ENCODE data around the gene UTP3. TPM values are rescaled to one million over a fixed set of nuclear protein-coding genes. Genes with fewer than 3 reads are reported as not detected.

UTP3 gene
- total and polyA plus RNA-seq, 4 experiments from 2014 or later: 4.7 to 45.3 (median 30.2) TPM

DNA sequence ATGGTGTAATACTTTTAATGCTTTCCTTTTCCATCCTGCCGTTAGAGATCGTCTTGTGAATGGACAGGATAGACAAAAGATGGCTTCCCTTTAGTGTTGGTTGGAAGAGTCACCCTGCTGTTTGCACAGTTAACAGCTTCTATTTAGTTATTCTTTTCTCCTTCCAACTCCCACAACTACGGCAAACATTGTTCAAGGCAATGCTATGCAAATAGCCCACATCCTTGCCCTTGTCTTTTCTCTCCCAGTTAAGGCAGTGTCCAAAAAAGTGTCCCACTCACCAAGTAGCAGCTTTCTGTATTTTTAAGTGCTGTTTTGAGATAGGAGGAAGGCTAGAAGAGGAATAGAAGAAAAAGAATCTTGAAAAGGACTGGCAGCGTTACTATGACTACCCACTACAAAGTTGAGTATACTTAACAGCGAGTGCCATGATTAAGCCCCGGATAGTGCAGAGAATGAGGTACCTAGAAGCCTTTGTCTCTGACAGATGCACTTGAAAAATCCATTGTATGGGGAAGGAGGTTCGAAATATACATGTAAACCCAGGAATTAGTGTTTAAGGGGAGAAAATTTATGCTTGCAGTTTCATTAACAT, 21.4 kb downstream of the UTP3 start:
- Histone ChIP-seq H3K9me3 (ENCODE audit: control insufficient read depth in 1 of 2, low read length in 2 of 2) (no peaks in the 10 kb centered on the region), H3K27me3 (ENCODE audit: insufficient read depth, low read length) (no peaks in the 10 kb centered on the region), H3K4me1 (ENCODE audit: insufficient read depth, low read length) (peaks cover 44% of the 10 kb centered on the region), H3K36me3 (ENCODE audit: insufficient read depth, low read length) (no peaks in the 10 kb centered on the region), H3K27ac (ENCODE audit: low read depth, low read length) (no peak overlapping the region), H3K4me3 (ENCODE audit: low read length in 2 of 2) (no peak overlapping the region)
- ChIA-PET CTCF (ENCODE audit: partially characterized antibody) (no interaction called here), POLR2A (ENCODE audit: partially characterized antibody) (interaction anchor here (7.7 kb wide), 1 partner anchor 26 kb away, joined by 135 read pairs; no protein-coding TSS in a partner anchor)
- Mint-ChIP-seq H3K36me3 (peaks cover 0 to 5% of the 10 kb centered on the region in 2 donors), H3K27me3 (no peaks in the 10 kb centered on the region), H3K4me1 (peaks cover 27 to 54% (median 42%) of the 10 kb centered on the region in 4 donors), H3K27ac (peak overlapping the region in 4 of 7 donors; percentile 22 to 56 (median 44)), H3K4me3 (no peak overlapping the region), H3K9me3 (no peaks in the 10 kb centered on the region)
- no peak for DNase-seq
- intact Hi-C loops (cut with micrococcal nuclease): no loop called here

DNA sequence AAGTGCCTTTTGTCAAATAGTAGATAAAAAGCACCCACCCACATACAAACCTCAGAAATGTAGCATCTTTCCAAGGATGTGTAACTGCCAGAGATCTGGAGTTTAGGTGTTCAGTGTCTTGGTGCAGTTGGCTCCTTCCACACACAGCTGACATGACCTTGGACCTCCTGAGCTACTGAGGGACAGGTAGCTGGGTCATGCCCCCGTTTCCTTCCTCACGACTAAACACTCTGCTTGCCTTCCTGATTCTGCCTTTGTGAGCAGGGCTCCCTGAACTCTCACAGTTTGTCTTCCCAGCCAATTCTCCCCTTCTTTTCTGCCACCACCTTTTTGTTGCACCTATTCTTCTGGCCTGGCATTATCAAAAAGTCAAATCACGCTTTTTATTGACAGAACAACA, 23.3 kb downstream of the UTP3 start:
- no peak for DNase-seq
- Histone ChIP-seq H3K27ac (ENCODE audit: low read depth, low read length) (no peak overlapping the region), H3K9me3 (ENCODE audit: control insufficient read depth in 1 of 2, low read length in 2 of 2) (no peaks in the 10 kb centered on the region), H3K4me1 (ENCODE audit: insufficient read depth, low read length) (peaks cover 34% of the 10 kb centered on the region), H3K4me3 (ENCODE audit: low read length in 2 of 2) (no peak overlapping the region), H3K36me3 (ENCODE audit: insufficient read depth, low read length) (no peaks in the 10 kb centered on the region), H3K27me3 (ENCODE audit: insufficient read depth, low read length) (no peaks in the 10 kb centered on the region)
- no peaks in the 10 kb centered on the region for H3K9me3 Mint-ChIP-seq
- intact Hi-C loops (cut with micrococcal nuclease): no loop called here
- H3K27me3 Mint-ChIP-seq: no peaks in the 10 kb centered on the region
- ChIA-PET CTCF (ENCODE audit: partially characterized antibody) (interaction anchor here (1.4 to 2.1 kb wide), 3 partner anchors 11 to 24 kb away, joined by 3 to 6 read pairs (median 6); partner anchors contain the start of gene RUFY3), POLR2A (ENCODE audit: partially characterized antibody) (no interaction called here)
- peaks cover 21 to 49% (median 34%) of the 10 kb centered on the region in 4 donors for H3K4me1 Mint-ChIP-seq
- peak overlapping the region in 5 of 8 donors; percentile 3 to 50 (median 43) for H3K4me3 Mint-ChIP-seq
- H3K36me3 Mint-ChIP-seq: no peaks in the 10 kb centered on the region
- peak overlapping the region in 4 of 7 donors; percentile 24 to 73 (median 59) for H3K27ac Mint-ChIP-seq

DNA sequence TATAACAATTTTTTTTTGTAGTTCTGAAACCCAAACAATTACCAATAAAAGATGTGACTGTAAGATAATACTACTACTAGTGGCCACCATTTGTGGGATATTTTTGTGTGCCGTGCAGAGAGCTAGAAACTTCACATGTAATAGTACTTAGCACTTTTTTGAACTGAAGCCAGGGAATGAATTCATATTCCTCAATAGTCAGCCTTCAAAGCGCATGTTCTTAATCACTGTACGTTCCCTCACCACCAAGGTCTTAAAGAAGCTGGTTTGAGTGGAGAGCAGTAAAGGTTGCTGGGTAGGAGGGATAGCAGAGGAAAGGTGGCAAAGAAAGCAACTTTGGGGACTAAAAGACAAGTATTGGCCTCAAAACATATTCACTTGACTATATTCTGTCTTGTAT, 23.8 kb downstream of the UTP3 start:
- Mint-ChIP-seq H3K4me3 (peak overlapping the region in 3 of 8 donors; percentile 43 to 50 (median 44)), H3K9me3 (no peaks in the 10 kb centered on the region)
- CTCF ChIA-PET (ENCODE audit: partially characterized antibody): interaction anchor here (1.4 to 2.1 kb wide), 3 partner anchors 10 to 24 kb away, joined by 3 to 6 read pairs (median 6); partner anchors contain the start of gene RUFY3

DNA sequence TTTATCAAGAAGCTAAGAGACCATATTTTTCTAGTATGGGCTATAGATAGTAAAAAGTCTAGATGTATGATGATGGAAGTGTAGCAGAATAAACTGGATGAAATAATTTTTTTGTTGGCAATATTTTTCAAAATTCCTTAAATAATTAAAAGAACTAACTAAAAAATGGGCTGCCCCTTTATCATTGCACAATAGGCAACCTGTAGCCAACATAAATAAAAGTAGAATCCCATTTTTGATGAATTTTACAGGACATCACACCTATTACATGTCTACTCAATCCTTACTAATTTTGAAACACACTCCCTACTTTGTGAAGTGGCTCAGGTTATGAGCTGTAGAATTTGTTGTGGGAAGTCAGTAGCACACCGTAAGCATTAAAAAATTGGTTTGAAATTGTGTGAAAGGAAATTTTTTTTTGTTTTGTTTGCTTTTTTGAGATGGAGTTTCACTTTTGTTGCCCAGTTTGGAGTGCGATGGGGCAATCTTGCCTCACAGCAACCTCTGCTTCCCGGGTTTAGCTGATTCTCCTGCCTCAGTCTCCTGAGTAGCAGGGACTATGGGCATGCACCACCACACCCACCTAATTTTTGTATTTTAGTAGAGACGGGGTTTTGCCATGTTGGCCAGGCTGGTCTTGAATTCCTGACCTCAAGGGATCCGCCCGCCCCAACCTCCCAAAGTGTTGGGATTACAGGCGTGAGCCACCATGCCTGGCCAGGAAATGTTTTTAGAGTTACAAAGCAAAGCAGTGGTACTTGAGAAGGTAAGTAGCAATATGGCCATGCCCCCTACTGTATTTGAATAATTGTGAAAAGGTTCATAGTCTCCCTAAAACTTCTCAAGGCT, 24.5 kb downstream of the UTP3 start:
- intact Hi-C loops (cut with micrococcal nuclease): no loop called here
- Histone ChIP-seq H3K9me3 (ENCODE audit: control insufficient read depth in 1 of 2, low read length in 2 of 2) (no peaks in the 10 kb centered on the region), H3K27me3 (ENCODE audit: insufficient read depth, low read length) (no peaks in the 10 kb centered on the region), H3K4me1 (ENCODE audit: insufficient read depth, low read length) (peaks cover 25% of the 10 kb centered on the region), H3K4me3 (ENCODE audit: low read length in 2 of 2) (no peak overlapping the region), H3K36me3 (ENCODE audit: insufficient read depth, low read length) (no peaks in the 10 kb centered on the region), H3K27ac (ENCODE audit: low read depth, low read length) (no peak overlapping the region)
- ChIA-PET CTCF (ENCODE audit: partially characterized antibody) (interaction anchor here (0.6 to 2.1 kb wide), 4 partner anchors 10 to 175 kb away, joined by 3 to 6 read pairs (median 4); partner anchors contain the start of gene RUFY3), POLR2A (ENCODE audit: partially characterized antibody) (no interaction called here)
- DNase-seq: no peak
- Mint-ChIP-seq H3K4me1 (peaks cover 19 to 46% (median 34%) of the 10 kb centered on the region in 4 donors), H3K27me3 (no peaks in the 10 kb centered on the region), H3K36me3 (no peaks in the 10 kb centered on the region), H3K4me3 (no peak overlapping the region), H3K9me3 (no peaks in the 10 kb centered on the region), H3K27ac (peak overlapping the region in 1 of 7 donors; percentile 30)

More for the DNA sequence above, 23.8 kb downstream of the UTP3 start:
- H3K36me3 Mint-ChIP-seq: no peaks in the 10 kb centered on the region
- H3K4me1 Mint-ChIP-seq: peaks cover 19 to 46% (median 33%) of the 10 kb centered on the region in 4 donors
- no peak overlapping the region for H3K4me3 ChIP-seq (ENCODE audit: low read length in 2 of 2)
- no peaks in the 10 kb centered on the region for H3K36me3 ChIP-seq (ENCODE audit: insufficient read depth, low read length)
- no peak for DNase-seq
- intact Hi-C loops (cut with micrococcal nuclease): no loop called here
- POLR2A ChIA-PET (ENCODE audit: partially characterized antibody): no interaction called here
- H3K4me1 ChIP-seq (ENCODE audit: insufficient read depth, low read length): peaks cover 29% of the 10 kb centered on the region
- H3K27me3 Mint-ChIP-seq: no peaks in the 10 kb centered on the region
- peak overlapping the region in 3 of 7 donors; percentile 31 to 73 (median 65) for H3K27ac Mint-ChIP-seq
- no peak overlapping the region for H3K27ac ChIP-seq (ENCODE audit: low read depth, low read length)
- H3K27me3 ChIP-seq (ENCODE audit: insufficient read depth, low read length): no peaks in the 10 kb centered on the region
- H3K9me3 ChIP-seq (ENCODE audit: control insufficient read depth in 1 of 2, low read length in 2 of 2): no peaks in the 10 kb centered on the region

DNA sequence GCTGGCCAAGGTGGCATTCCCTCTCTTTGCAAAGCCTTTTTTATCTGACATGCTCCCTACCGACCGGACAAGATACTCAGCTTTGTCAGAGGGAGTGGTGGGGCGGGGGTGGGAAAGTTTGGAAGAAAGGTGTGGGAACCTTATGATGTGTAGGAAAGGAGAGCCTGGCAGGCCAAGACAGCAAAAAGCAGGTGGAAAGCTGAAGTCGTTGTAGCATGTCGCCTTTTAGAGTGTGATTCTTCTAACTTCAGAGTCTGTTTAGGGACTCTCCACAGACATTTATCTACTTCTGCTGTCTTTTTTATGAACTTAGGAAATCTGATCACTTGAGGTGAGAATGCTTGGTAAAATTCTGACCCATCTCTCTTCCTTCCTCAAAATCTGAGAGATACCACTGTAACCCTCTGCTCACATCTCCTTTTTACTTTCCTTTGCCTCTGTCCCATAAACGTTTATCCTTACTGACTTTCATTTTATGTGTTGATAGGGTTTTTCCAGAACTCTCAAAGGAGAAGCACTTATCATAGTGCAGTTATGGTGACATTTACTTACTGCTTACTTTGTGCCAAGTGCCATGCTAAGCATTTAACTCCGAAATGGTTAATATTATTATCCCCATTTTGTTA, 25.2 kb downstream of the UTP3 start:
- CTCF ChIA-PET (ENCODE audit: partially characterized antibody): interaction anchor here (1.2 to 2.1 kb wide), 2 partner anchors 9 to 52 kb away, joined by 3 to 6 read pairs; partner anchors contain the start of gene RUFY3
- Histone ChIP-seq H3K27ac (ENCODE audit: low read depth, low read length) (no peak overlapping the region), H3K9me3 (ENCODE audit: control insufficient read depth in 1 of 2, low read length in 2 of 2) (no peaks in the 10 kb centered on the region), H3K4me3 (ENCODE audit: low read length in 2 of 2) (no peak overlapping the region), H3K4me1 (ENCODE audit: insufficient read depth, low read length) (peaks cover 22% of the 10 kb centered on the region), H3K27me3 (ENCODE audit: insufficient read depth, low read length) (no peaks in the 10 kb centered on the region), H3K36me3 (ENCODE audit: insufficient read depth, low read length) (no peaks in the 10 kb centered on the region)
- Mint-ChIP-seq H3K4me1 (peaks cover 19 to 46% (median 35%) of the 10 kb centered on the region in 4 donors), H3K27ac (peak overlapping the region in 1 of 7 donors; percentile 30), H3K27me3 (no peaks in the 10 kb centered on the region), H3K4me3 (peak overlapping the region in 1 of 8 donors; percentile 48), H3K9me3 (no peaks in the 10 kb centered on the region), H3K36me3 (no peaks in the 10 kb centered on the region)
- POLR2A ChIA-PET (ENCODE audit: partially characterized antibody): no interaction called here
- no peak for DNase-seq
- intact Hi-C loops (cut with micrococcal nuclease): no loop called here

DNA sequence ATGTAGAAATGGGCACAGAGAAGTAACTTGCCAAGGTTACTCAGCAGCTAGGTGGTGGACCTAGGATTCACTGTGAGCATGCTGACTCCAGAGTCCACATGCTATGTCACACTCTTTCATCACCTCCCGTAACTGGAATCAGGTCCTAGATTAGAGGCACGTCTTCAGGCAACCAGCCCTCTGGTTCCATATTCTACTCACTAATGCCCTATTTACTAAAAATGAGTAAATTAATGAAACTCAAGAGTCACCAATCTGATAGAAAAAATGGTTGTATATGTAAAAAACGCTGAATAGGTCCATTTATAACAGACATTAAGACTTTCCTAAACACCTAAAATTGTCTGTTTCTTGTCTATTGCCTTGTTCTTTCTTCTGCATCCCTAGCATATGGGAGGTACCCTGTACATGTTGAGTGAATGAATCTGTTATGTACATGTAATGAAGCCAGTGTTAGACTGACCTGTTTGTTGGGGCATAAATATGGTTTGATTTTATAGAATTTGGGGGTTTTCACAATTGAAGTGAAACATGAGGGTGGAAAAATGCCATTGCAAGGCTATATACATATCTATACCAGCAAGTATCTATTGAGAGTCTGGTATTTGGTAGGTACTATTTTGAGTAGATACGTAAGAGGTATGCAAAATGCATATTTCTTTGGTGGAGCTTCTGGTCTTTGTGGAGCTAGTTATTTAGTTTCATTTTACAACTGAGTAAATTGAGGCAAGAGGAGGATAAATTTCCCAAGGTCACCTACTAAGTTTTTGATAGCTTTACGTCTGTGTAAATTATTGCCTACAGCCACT, 26.0 kb downstream of the UTP3 start:
- CTCF ChIA-PET (ENCODE audit: partially characterized antibody): interaction anchor here (1.2 to 2.0 kb wide), 3 partner anchors 9 to 51 kb away, joined by 3 to 5 read pairs (median 5); no protein-coding TSS in a partner anchor

More for the DNA sequence above, 26.0 kb downstream of the UTP3 start:
- Histone ChIP-seq H3K27me3 (ENCODE audit: insufficient read depth, low read length) (no peaks in the 10 kb centered on the region), H3K9me3 (ENCODE audit: control insufficient read depth in 1 of 2, low read length in 2 of 2) (no peaks in the 10 kb centered on the region), H3K27ac (ENCODE audit: low read depth, low read length) (no peak overlapping the region), H3K4me1 (ENCODE audit: insufficient read depth, low read length) (peaks cover 22% of the 10 kb centered on the region), H3K36me3 (ENCODE audit: insufficient read depth, low read length) (no peaks in the 10 kb centered on the region), H3K4me3 (ENCODE audit: low read length in 2 of 2) (no peak overlapping the region)
- intact Hi-C loops (cut with micrococcal nuclease): no loop called here
- POLR2A ChIA-PET (ENCODE audit: partially characterized antibody): interaction anchor here (0.6 to 1.3 kb wide), 2 partner anchors 22 to 215 kb away, joined by 3 to 4 read pairs; no protein-coding TSS in a partner anchor
- peaks cover 19 to 46% (median 34%) of the 10 kb centered on the region in 4 donors for H3K4me1 Mint-ChIP-seq
- no peak for DNase-seq
- H3K4me3 Mint-ChIP-seq: peak overlapping the region in 1 of 8 donors; percentile 48
- H3K36me3 Mint-ChIP-seq: no peaks in the 10 kb centered on the region
- no peaks in the 10 kb centered on the region for H3K9me3 Mint-ChIP-seq
- H3K27me3 Mint-ChIP-seq: no peaks in the 10 kb centered on the region
- peak overlapping the region in 1 of 7 donors; percentile 13 for H3K27ac Mint-ChIP-seq

Measured in CD4-positive, alpha-beta memory T cell (primary cell).